22Rv1 (cell line): ENCODE data around the gene ELN.
"Not testable (repeated sequence)": the region's sequence is repeated elsewhere in the genome, so short reads cannot be mapped to it uniquely, and the experiment has no call there.

Source experiments
- H3K27ac ChIP-seq: fragments of 450-650 bp; 2 replicates; pipeline ENCODE4 v1.5.1; 2017
- CTCF ChIP-seq: fragments of 450-650 bp; IDR thresholded peaks from 2 replicates; pipeline ENCODE4 v1.5.1; 2017; ENCODE audit warnings: mild to moderate bottlenecking
- ZFX ChIP-seq: fragments of 450-650 bp; IDR thresholded peaks from 2 replicates; pipeline ENCODE4 v1.6.1; 2017; ENCODE audit warnings: antibody characterized with exemption, borderline replicate concordance

The ELN gene

GRCh38 chr7:74010407-74010806 is 17.6 kb upstream of the ELN start:
- no peak for TF ChIP-seq ZFX
- no peak for TF ChIP-seq CTCF
- H3K27ac ChIP-seq = no peak overlapping the region

- not testable (repeated sequence) for H3K27ac ChIP-seq
Measured at GRCh38 chr7:74011421-74011820, 16.6 kb upstream of the ELN start.

GRCh38 chr7:74012842-74013249 is 15.1 kb upstream of the ELN start:
- TF ChIP-seq ZFX (no peak), CTCF (no peak)
- no peak overlapping the region for H3K27ac ChIP-seq

- no peak overlapping the region for H3K27ac ChIP-seq
- no peak for TF ChIP-seq ZFX
- TF ChIP-seq CTCF = no peak
Measured at GRCh38 chr7:74013539-74014272, 14.3 kb upstream of the ELN start.

GRCh38 chr7:74014931-74015330 is 13.0 kb upstream of the ELN start:
- no peak for TF ChIP-seq ZFX
- no peak overlapping the region for H3K27ac ChIP-seq

GRCh38 chr7:74015670-74016069 is 12.3 kb upstream of the ELN start:
- TF ChIP-seq ZFX (no peak), CTCF (no peak)
- H3K27ac ChIP-seq = no peak overlapping the region

- TF ChIP-seq CTCF (no peak), ZFX (no peak)
- H3K27ac ChIP-seq = no peak overlapping the region
Measured at GRCh38 chr7:74017125-74017524, 10.8 kb upstream of the ELN start.

- no peak overlapping the region for H3K27ac ChIP-seq
- TF ChIP-seq ZFX (no peak), CTCF (no peak)
Measured at GRCh38 chr7:74018246-74018895, 9.6 kb upstream of the ELN start.
